A673 (cell line): Measurements from ENCODE around the gene OTOGL. TPM values are rescaled to one million over a fixed set of nuclear protein-coding genes. Genes with fewer than 3 reads are reported as not detected.

Source experiments
- BruUV-seq: library from RNA; stranded (reverse); fragments of 400-500 nt; replicated peaks from 2 replicates; lab custom pipeline; 2021; lab: Mats Ljungman, UMichigan
- CTCF ChIA-PET: fragments of 300-600 bp; sonication (Branson Sonifier 250); formaldehyde crosslinking; loops from one replicate; lab custom pipeline; 2022; ENCODE audit warnings: antibody characterized with exemption; lab: Charles Lee
- POLR2A ChIA-PET: fragments of 300-600 bp; sonication (Branson Sonifier 250); formaldehyde crosslinking; loops from one replicate; lab custom pipeline; 2022; ENCODE audit warnings: antibody characterized with exemption; ENCODE audit not compliant: low non-redundant PET; lab: Charles Lee
- DNase-seq: peaks from one replicate; pipeline ENCODE4 v3.0.0-alpha.2; 2015; ENCODE audit warnings: low spot score
- H3K27ac ChIP-seq: fragments of 200-600 bp; sonication (generic); 2 replicates; pipeline ENCODE4 v1.5.1; 2016; ENCODE audit warnings: mixed run types, low read depth, mild to moderate bottlenecking, mixed read lengths, antibody characterized with exemption, low read length; ENCODE audit not compliant: poor library complexity, severe bottlenecking
- H3K27me3 ChIP-seq: fragments of 200-600 bp; sonication (generic); replicated peaks from 2 replicates; pipeline ENCODE4 v1.6.1; 2017; ENCODE audit warnings: mixed run types, low read depth, mild to moderate bottlenecking, mixed read lengths, antibody characterized with exemption, low read length; ENCODE audit not compliant: insufficient read depth, poor library complexity
- H3K36me3 ChIP-seq: fragments of 200-600 bp; sonication (generic); 2 replicates; pipeline ENCODE4 v1.6.1; 2016; ENCODE audit warnings: mixed run types, mild to moderate bottlenecking, mixed read lengths, antibody characterized with exemption, low read length; ENCODE audit not compliant: insufficient read depth, poor library complexity, severe bottlenecking
- H3K4me1 ChIP-seq: fragments of 200-600 bp; sonication (generic); 2 replicates; pipeline ENCODE4 v1.6.1; 2017; ENCODE audit warnings: mixed run types, mild to moderate bottlenecking, mixed read lengths, antibody characterized with exemption, low read length; ENCODE audit not compliant: insufficient read depth, poor library complexity, severe bottlenecking
- H3K4me3 ChIP-seq: fragments of 200-600 bp; sonication (generic); 2 replicates; pipeline ENCODE4 v1.5.1; 2016; ENCODE audit warnings: low read depth, mixed run types, mild to moderate bottlenecking, mixed read lengths, low read length; ENCODE audit not compliant: poor library complexity, severe bottlenecking
- H3K9me3 ChIP-seq: fragments of 200-600 bp; sonication (generic); 2 replicates; pipeline ENCODE4 v1.6.1; 2016; ENCODE audit warnings: mixed run types, low read depth, mild to moderate bottlenecking, mixed read lengths, antibody characterized with exemption, low read length; ENCODE audit not compliant: poor library complexity, severe bottlenecking
- EZH2 ChIP-seq: fragments of 200-600 bp; sonication (generic); IDR thresholded peaks from 2 replicates; pipeline ENCODE4 v1.6.1; 2017; ENCODE audit warnings: borderline replicate concordance, low read depth, mild to moderate bottlenecking, mixed read lengths, antibody characterized with exemption, low read length; ENCODE audit not compliant: poor library complexity, severe bottlenecking
- intact Hi-C: fragments of 100-400 bp; cut with micrococcal nuclease; formaldehyde crosslinking; loops from one replicate; pipeline ENCODE4 v1.10.0; 2022; ENCODE audit not compliant: unreplicated experiment
- total RNA-seq: library from RNA; stranded (reverse); gene quantifications from 2 replicates; pipeline ENCODE4 v1.2.3, GENCODE V29; 2021
- TF ChIP-seq, protein P1 (sequence below): fragments of 300-800, 200-600 bp; sonication (generic); conservative IDR thresholded peaks from 2 replicates; pipeline ENCODE4 v1.5.1; 2017; ENCODE audit warnings: low read depth, mild to moderate bottlenecking, antibody characterized with exemption, low read length, moderate library complexity, mixed read lengths

OTOGL gene
- total RNA-seq, 1 experiment from 2014 or later = 0.73 TPM

DNA sequence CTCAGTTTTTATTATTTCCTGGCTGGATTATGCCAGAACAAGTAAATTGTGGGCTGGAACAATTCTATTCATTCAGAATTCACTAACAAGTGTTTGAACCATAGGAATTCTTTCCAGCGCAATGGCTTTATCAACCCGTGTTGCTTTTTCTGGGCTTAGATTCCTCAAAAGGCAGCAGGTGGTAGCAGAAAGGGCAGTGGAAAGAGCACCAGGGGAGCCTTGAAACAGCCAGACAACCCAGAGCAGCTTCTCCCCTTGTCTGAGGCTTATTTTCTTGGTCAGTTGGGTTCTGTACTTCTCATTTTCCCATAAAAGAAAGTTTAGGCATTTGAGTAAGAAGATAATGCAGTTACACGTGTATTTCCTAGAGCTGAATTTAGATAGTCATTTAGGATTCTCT is 130.7 kb downstream of the OTOGL start:
- H3K9me3 ChIP-seq = no peaks in the 10 kb centered on the region
- ChIA-PET POLR2A (no interaction called here), CTCF (no interaction called here)
- no peaks in the 10 kb centered on the region for H3K36me3 ChIP-seq
- H3K4me3 ChIP-seq = no peak overlapping the region
- intact Hi-C loops = no loop called here
- H3K27me3 ChIP-seq = no peaks in the 10 kb centered on the region
- no peak for TF ChIP-seq EZH2
- TF ChIP-seq, protein P1, sequence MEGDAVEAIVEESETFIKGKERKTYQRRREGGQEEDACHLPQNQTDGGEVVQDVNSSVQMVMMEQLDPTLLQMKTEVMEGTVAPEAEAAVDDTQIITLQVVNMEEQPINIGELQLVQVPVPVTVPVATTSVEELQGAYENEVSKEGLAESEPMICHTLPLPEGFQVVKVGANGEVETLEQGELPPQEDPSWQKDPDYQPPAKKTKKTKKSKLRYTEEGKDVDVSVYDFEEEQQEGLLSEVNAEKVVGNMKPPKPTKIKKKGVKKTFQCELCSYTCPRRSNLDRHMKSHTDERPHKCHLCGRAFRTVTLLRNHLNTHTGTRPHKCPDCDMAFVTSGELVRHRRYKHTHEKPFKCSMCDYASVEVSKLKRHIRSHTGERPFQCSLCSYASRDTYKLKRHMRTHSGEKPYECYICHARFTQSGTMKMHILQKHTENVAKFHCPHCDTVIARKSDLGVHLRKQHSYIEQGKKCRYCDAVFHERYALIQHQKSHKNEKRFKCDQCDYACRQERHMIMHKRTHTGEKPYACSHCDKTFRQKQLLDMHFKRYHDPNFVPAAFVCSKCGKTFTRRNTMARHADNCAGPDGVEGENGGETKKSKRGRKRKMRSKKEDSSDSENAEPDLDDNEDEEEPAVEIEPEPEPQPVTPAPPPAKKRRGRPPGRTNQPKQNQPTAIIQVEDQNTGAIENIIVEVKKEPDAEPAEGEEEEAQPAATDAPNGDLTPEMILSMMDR = no peak
- H3K27ac ChIP-seq = peak overlapping the region; percentile 28
- DNase-seq = peak; percentile 81
- BruUV-seq = no TSS peak
- peaks cover 30% of the 10 kb centered on the region for H3K4me1 ChIP-seq

DNA sequence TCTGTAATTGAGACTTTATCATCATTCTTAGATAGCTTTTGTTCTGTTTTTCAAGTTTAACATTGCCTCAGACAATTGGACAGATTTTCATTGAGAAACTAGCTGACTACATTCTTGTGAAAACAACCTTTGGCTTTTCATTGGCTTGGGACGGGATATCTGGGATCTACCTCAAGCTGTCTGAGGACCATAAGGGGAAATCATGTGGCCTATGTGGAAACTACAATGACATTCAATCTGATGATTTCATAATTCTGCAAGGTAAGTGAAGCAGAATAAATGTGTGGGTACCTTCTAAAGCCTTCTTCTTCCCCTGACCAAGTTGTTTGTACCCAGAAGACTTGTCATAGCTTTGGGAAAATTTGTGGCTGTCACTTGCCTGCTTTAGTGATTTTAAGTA is 133.5 kb downstream of the OTOGL start:
- no peaks in the 10 kb centered on the region for H3K9me3 ChIP-seq
- CTCF ChIA-PET = no interaction called here

GRCh38 chr12:80233926-80234325 is 134.6 kb downstream of the OTOGL start:
- Histone ChIP-seq H3K27me3 (no peaks in the 10 kb centered on the region), H3K4me3 (no peak overlapping the region), H3K4me1 (peaks cover 36% of the 10 kb centered on the region), H3K36me3 (no peaks in the 10 kb centered on the region), H3K9me3 (no peaks in the 10 kb centered on the region), H3K27ac (no peak overlapping the region)
- TF ChIP-seq, protein P1 = no peak
- TF ChIP-seq EZH2 = no peak
- intact Hi-C loops = no loop called here
- no TSS peak for BruUV-seq
- no peak for DNase-seq
- CTCF ChIA-PET = interaction anchor here (1.6 kb wide), 1 partner anchor 39 kb away, joined by 6 read pairs; no protein-coding TSS in a partner anchor
- POLR2A ChIA-PET = no interaction called here

More for the DNA sequence above, 133.5 kb downstream of the OTOGL start:
- Histone ChIP-seq H3K4me1 (peaks cover 36% of the 10 kb centered on the region), H3K36me3 (no peaks in the 10 kb centered on the region), H3K4me3 (no peak overlapping the region), H3K27ac (no peak overlapping the region), H3K27me3 (no peaks in the 10 kb centered on the region)
- intact Hi-C loops = no loop called here
- POLR2A ChIA-PET = no interaction called here
- TF ChIP-seq, protein P1 = no peak
- no peak for TF ChIP-seq EZH2
- no peak for DNase-seq
- no TSS peak for BruUV-seq
